NOMO-1 treated with dmso at 0.1 percent for 144 hours (cell line): ENCODE data around the gene SIMC1.

Source experiments
- DNase-seq: peaks from one replicate; lab custom pipeline; 2025; ENCODE audit not compliant: unreplicated experiment; lab: John Stamatoyannopoulos, UW

Gene SIMC1

DNA sequence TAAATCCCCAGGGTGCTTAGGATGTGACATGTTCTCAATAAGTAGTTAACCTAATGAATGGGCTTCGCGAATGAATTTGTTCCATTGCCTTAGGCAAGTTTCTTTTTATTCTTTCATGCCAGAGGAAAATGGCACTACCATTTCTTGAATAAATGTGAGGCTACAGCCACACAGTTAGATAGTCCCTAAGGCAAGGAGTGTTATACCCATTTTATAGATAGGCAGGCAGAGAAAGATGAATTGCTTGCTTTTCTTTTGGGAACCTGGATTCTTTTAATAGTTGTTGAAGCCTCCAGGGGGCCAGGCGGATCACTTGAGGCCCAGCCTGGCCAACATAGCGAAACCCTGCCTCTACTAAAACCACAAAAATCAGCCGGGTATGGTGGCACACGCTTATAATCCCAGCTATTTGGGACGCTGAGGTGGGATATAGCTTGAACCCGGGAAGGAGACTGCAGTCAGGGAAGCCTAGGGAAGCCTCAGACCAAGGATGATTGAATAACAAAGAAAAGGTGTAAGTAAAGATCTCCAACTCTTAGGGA is 149.2 kb downstream of the SIMC1 start:
- no peak for DNase-seq

- no peak for DNase-seq
These were observed 149.8 kb downstream of the SIMC1 start for GRCh38 chr5:176388003-176388443.

GRCh38 chr5:176388444-176389134 is 150.4 kb downstream of the SIMC1 start, which contains the start of the genes HIGD2A and NOP16:
HIGD2A (plus strand) TSS chr5:176388751; CDS start chr5:176388820, 69 bp downstream.
NOP16 (minus strand) TSS chr5:176388598; CDS start chr5:176388539, 59 bp downstream.
- DNase-seq: peak; percentile 98

- no peak for DNase-seq
These were observed 151.2 kb downstream of the SIMC1 start for GRCh38 chr5:176389135-176390123.

GRCh38 chr5:176391479-176391878 is 153.3 kb downstream of the SIMC1 start:
- DNase-seq: no peak

GRCh38 chr5:176391999-176392398 is 153.8 kb downstream of the SIMC1 start:
- DNase-seq: no peak

GRCh38 chr5:176392526-176392925 is 154.3 kb downstream of the SIMC1 start:
- no peak for DNase-seq

DNA sequence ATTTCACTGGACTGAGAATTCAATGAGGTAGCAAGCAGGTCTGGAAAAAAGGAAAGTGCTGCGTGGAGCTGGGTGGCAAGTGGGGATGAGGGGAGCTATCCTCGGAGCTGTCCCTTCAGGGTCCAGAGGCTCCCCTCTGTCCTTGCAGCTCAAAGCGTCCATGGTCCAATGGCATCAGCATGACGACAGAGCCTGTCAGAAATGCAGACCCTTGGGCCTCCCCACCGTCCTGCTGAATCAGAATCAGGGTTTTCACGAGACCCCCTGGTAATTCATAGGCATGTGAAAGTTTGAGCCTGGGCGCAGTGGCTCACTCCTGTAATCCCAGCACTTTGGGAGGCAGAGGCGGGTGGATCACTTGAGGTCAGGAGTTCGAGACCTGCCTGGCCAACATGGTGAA is 155.9 kb downstream of the SIMC1 start:
- no peak for DNase-seq

- no peak for DNase-seq
These were observed 156.9 kb downstream of the SIMC1 start for GRCh38 chr5:176394881-176395675.
